HepG2 (cell line): ENCODE results near the gene RPS17. TPM values are rescaled to one million over a fixed set of nuclear protein-coding genes. Genes with fewer than 3 reads are reported as not detected.
A peak's percentile ranks its signal among the peaks of the same experiment; 100 is the strongest.

ENCODE experiments used
- ARNT2 ChIP-seq: sonication (generic); formaldehyde crosslinking; IDR thresholded peaks from 2 replicates; pipeline ENCODE4 v1.8.0; 2022; ENCODE audit warnings: mild to moderate bottlenecking, low read depth, missing genetic modification reagents, moderate library complexity
- CENPX ChIP-seq: sonication (generic); formaldehyde crosslinking; IDR thresholded peaks from 2 replicates; pipeline ENCODE4 v1.9.0; 2021; ENCODE audit warnings: mild to moderate bottlenecking, missing genetic modification reagents, moderate library complexity
- DMTF1 ChIP-seq: sonication (generic); formaldehyde crosslinking; IDR thresholded peaks from 2 replicates; pipeline ENCODE4 v1.4.0; 2020; ENCODE audit warnings: mild to moderate bottlenecking, missing genetic modification reagents
- FOXP4 ChIP-seq: sonication (generic); formaldehyde crosslinking; IDR thresholded peaks from 2 replicates; pipeline ENCODE4 v1.4.0; 2020; ENCODE audit warnings: missing genetic modification reagents
- HNRNPK ChIP-seq: fragments of 200-400 bp; formaldehyde crosslinking; IDR thresholded peaks from 2 replicates; pipeline ENCODE4 v1.6.1; 2018; ENCODE audit warnings: low read length, low read depth, moderate library complexity, mild to moderate bottlenecking; ENCODE audit not compliant: poor library complexity, severe bottlenecking
- KDM3A ChIP-seq: IDR thresholded peaks from 2 replicates; pipeline ENCODE4 v1.6.1; 2018; ENCODE audit warnings: low read depth, missing compliant biosample characterization
- LCORL ChIP-seq, 2 experiments: fragments of 450-650 bp in 1 of 2; sonication (generic) in 1 of 2; formaldehyde crosslinking in 1 of 2; IDR thresholded peaks; 2 replicates each; pipeline versions ENCODE4 v1.5.0 to v1.6.1; 2017 to 2020; ENCODE audit warnings: antibody characterized with exemption in 1 of 2, missing genetic modification reagents in 1 of 2
- NPAS2 ChIP-seq: sonication (generic); formaldehyde crosslinking; IDR thresholded peaks from 2 replicates; pipeline ENCODE4 v1.8.0; 2022; ENCODE audit warnings: mild to moderate bottlenecking, missing genetic modification reagents, borderline replicate concordance
- RARA ChIP-seq: IDR thresholded peaks from 2 replicates; pipeline ENCODE4 v1.6.1; 2016; ENCODE audit warnings: missing genetic modification reagents, missing compliant biosample characterization
- RFXANK ChIP-seq: IDR thresholded peaks from 2 replicates; pipeline ENCODE4 v1.6.1; 2016
- RNF219 ChIP-seq: sonication (generic); formaldehyde crosslinking; IDR thresholded peaks from 2 replicates; pipeline ENCODE4 v1.5.0; 2020; ENCODE audit warnings: mild to moderate bottlenecking, missing genetic modification reagents
- RORA ChIP-seq: sonication (generic); formaldehyde crosslinking; IDR thresholded peaks from 2 replicates; pipeline ENCODE4 v1.5.0; 2020; ENCODE audit warnings: mild to moderate bottlenecking, missing genetic modification reagents, moderate library complexity
- RXRB ChIP-seq: IDR thresholded peaks from 2 replicates; pipeline ENCODE4 v1.6.1; 2016; ENCODE audit warnings: borderline replicate concordance, missing genetic modification reagents, missing compliant biosample characterization
- SP4 ChIP-seq: sonication (generic); formaldehyde crosslinking; IDR thresholded peaks from 2 replicates; pipeline ENCODE4 v1.8.1; 2023; ENCODE audit warnings: mild to moderate bottlenecking, missing genetic modification reagents
- SPEN ChIP-seq: sonication (generic); formaldehyde crosslinking; IDR thresholded peaks from 2 replicates; pipeline ENCODE4 v1.5.1; 2020; ENCODE audit warnings: low read depth, mild to moderate bottlenecking, missing genetic modification reagents
- XBP1 ChIP-seq: sonication (generic); formaldehyde crosslinking; IDR thresholded peaks from 2 replicates; pipeline ENCODE4 v1.5.0; 2020; ENCODE audit warnings: missing genetic modification reagents
- ZNF20 ChIP-seq: sonication (generic); formaldehyde crosslinking; IDR thresholded peaks from 2 replicates; pipeline ENCODE4 v1.4.0; 2020; ENCODE audit warnings: mild to moderate bottlenecking, moderate library complexity, missing genetic modification reagents
- ZNF263 ChIP-seq: sonication (generic); formaldehyde crosslinking; IDR thresholded peaks from 2 replicates; pipeline ENCODE4 v1.4.0; 2020; ENCODE audit warnings: missing genetic modification reagents
- ZNF496 ChIP-seq: sonication (generic); formaldehyde crosslinking; IDR thresholded peaks from 2 replicates; pipeline ENCODE4 v1.8.1; 2023; ENCODE audit warnings: mild to moderate bottlenecking, moderate library complexity, missing genetic modification reagents; ENCODE audit not compliant: insufficient replicate concordance
- ZNF709 ChIP-seq: sonication (generic); formaldehyde crosslinking; IDR thresholded peaks from 2 replicates; pipeline ENCODE4 v1.5.0; 2020; ENCODE audit warnings: mild to moderate bottlenecking, missing genetic modification reagents
- ZSCAN31 ChIP-seq: sonication (generic); formaldehyde crosslinking; IDR thresholded peaks from 2 replicates; pipeline ENCODE4 v1.5.0; 2020; ENCODE audit warnings: low read depth, mild to moderate bottlenecking, missing genetic modification reagents
- polyA plus RNA-seq, 8 experiments: library from polyadenylated mRNA; depleted of rRNA in 3 of 8; stranded (reverse) in 7 of 8; unstranded in 1 of 8; fragments of >200 nt; fragmentation: Illumina TruSeq in 4 of 8; extraction: Trizol in 4 of 8; gene quantifications; 2 replicates each; pipeline versions ENCODE4 v1.2.1 to v1.2.3, GENCODE V29; 2011 to 2016; ENCODE audit warnings: low read depth in 4 of 8, missing spikeins in 1 of 8, mixed read lengths in 1 of 8; ENCODE audit not compliant: insufficient read depth in 1 of 8
- total RNA-seq, 5 experiments: library from RNA; depleted of rRNA; stranded (reverse); fragments of >200 nt; fragmentation: Illumina TruSeq; extraction: Trizol; gene quantifications; 2 replicates each; pipeline ENCODE4 v1.2.3, GENCODE V29; 2016; ENCODE audit warnings: low read depth in 1 of 5
- TF ChIP-seq, protein P1 (sequence below): sonication (generic); formaldehyde crosslinking; IDR thresholded peaks from 2 replicates; pipeline ENCODE4 v1.5.0; 2020; ENCODE audit warnings: missing genetic modification reagents, mild to moderate bottlenecking, borderline replicate concordance

RPS17 gene
- total and polyA plus RNA-seq, 2 of the 13 experiments (the other 11 are each of a cell fraction or from before 2014, with no cell fraction given) = 2,570 to 5,021 TPM

GRCh38 chr15:82540055-82540983, at the start of gene RPS17 (continued):
- peak; percentile 77; the same call in 1 of the 2 replicates for TF ChIP-seq ZSCAN31 (CRISPR knock-in tag)
- no peak for TF ChIP-seq NPAS2 (CRISPR knock-in tag)
- peak; percentile 73 for TF ChIP-seq RXRB
- TF ChIP-seq ZNF263 (CRISPR knock-in tag) = 0 out of 2 replicates have a peak, but pooled peaks have one; percentile 48
- peak; percentile 92 for TF ChIP-seq XBP1 (CRISPR knock-in tag)
- peak; percentile 90 for TF ChIP-seq SP4
- TF ChIP-seq KDM3A (CRISPR knock-in tag) = peak; percentile 98
- no peak for TF ChIP-seq LCORL (IDR thresholded peaks at IDR 0.05)
- TF ChIP-seq LCORL (CRISPR knock-in tag; IDR thresholded peaks at IDR 0.05) = peak; percentile 50; the same call in 1 of the 2 replicates
- peak; percentile 35; the same call in 1 of the 2 replicates for TF ChIP-seq ZNF709 (CRISPR knock-in tag)
- TF ChIP-seq ZNF20 (CRISPR knock-in tag) = no peak
- peak; percentile 100 for TF ChIP-seq SPEN (CRISPR knock-in tag)
- no peak for TF ChIP-seq DMTF1 (CRISPR knock-in tag)
- TF ChIP-seq HNRNPK = no peak
- TF ChIP-seq, protein P1, sequence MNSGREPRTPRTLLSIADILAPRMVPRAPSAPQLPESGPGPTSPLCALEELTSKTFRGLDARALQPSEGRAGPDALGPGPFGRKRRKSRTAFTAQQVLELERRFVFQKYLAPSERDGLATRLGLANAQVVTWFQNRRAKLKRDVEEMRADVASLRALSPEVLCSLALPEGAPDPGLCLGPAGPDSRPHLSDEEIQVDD (CRISPR knock-in tag) = no peak; the same call in 1 of the 2 replicates
- peak; percentile 21; the same call in 1 of the 2 replicates for TF ChIP-seq ARNT2 (CRISPR knock-in tag)
- TF ChIP-seq CENPX (CRISPR knock-in tag) = no peak
- peak; percentile 84; the same call in 1 of the 2 replicates for TF ChIP-seq RFXANK
- peak; percentile 97 for TF ChIP-seq RNF219 (CRISPR knock-in tag)
- no peak for TF ChIP-seq RARA
- TF ChIP-seq RORA (CRISPR knock-in tag) = no peak
- peak; percentile 72; the same call in 1 of the 2 replicates for TF ChIP-seq FOXP4 (CRISPR knock-in tag)
- TF ChIP-seq ZNF496 (CRISPR knock-in tag) = no peak
